Measurements from ENCODE around the gene SPAG9. TPM values are rescaled to one million over a fixed set of nuclear protein-coding genes. Genes with fewer than 3 reads are reported as not detected.
"Not testable (repeated sequence)": the region's sequence is repeated elsewhere in the genome, so short reads cannot be mapped to it uniquely, and the experiment has no call there.

The SPAG9 gene
- total RNA-seq, 1 donor from 2014 or later: 55.4 TPM

- no peaks in the 10 kb centered on the region for H3K4me1 Mint-ChIP-seq (ENCODE audit: low read depth)
- H3K4me3 Mint-ChIP-seq (ENCODE audit: low read depth): no peak overlapping the region
- H3K9me3 Mint-ChIP-seq (ENCODE audit: low read depth): no peaks in the 10 kb centered on the region
- no peaks in the 10 kb centered on the region for H3K27me3 Mint-ChIP-seq
- no peak overlapping the region for H3K27ac Mint-ChIP-seq
- no peak for DNase-seq (ENCODE audit: low spot score, unreplicated experiment)
- H3K36me3 Mint-ChIP-seq (ENCODE audit: insufficient read depth): peaks cover under 1% of the 10 kb centered on the region
- no peak for TF ChIP-seq CTCF (IDR thresholded peaks at IDR 0.05; ENCODE audit: unreplicated experiment)
Measured at GRCh38 chr17:51085150-51085805, 35.4 kb downstream of the SPAG9 start.

- no peak overlapping the region for H3K4me3 Mint-ChIP-seq (ENCODE audit: low read depth)
- DNase-seq (ENCODE audit: low spot score, unreplicated experiment): no peak
- H3K27me3 Mint-ChIP-seq: no peaks in the 10 kb centered on the region
- TF ChIP-seq CTCF (IDR thresholded peaks at IDR 0.05; ENCODE audit: unreplicated experiment): no peak
- no peak overlapping the region for H3K27ac Mint-ChIP-seq
- H3K9me3 Mint-ChIP-seq (ENCODE audit: low read depth): no peaks in the 10 kb centered on the region
- no peaks in the 10 kb centered on the region for H3K4me1 Mint-ChIP-seq (ENCODE audit: low read depth)
- peaks cover 1% of the 10 kb centered on the region for H3K36me3 Mint-ChIP-seq (ENCODE audit: insufficient read depth)
Measured at GRCh38 chr17:51083981-51084380, 36.7 kb downstream of the SPAG9 start.

- not testable (repeated sequence) for H3K36me3 Mint-ChIP-seq (ENCODE audit: insufficient read depth); H3K9me3 Mint-ChIP-seq (ENCODE audit: low read depth); DNase-seq (ENCODE audit: low spot score, unreplicated experiment); H3K4me3 Mint-ChIP-seq (ENCODE audit: low read depth); H3K27ac Mint-ChIP-seq; H3K27me3 Mint-ChIP-seq; H3K4me1 Mint-ChIP-seq (ENCODE audit: low read depth)
Measured at GRCh38 chr17:51083364-51083763, 37.3 kb downstream of the SPAG9 start.

GRCh38 chr17:51079049-51079448 is 41.6 kb downstream of the SPAG9 start:
- no peaks in the 10 kb centered on the region for H3K27me3 Mint-ChIP-seq
- no peaks in the 10 kb centered on the region for H3K9me3 Mint-ChIP-seq (ENCODE audit: low read depth)
- H3K4me3 Mint-ChIP-seq (ENCODE audit: low read depth): no peak overlapping the region
- TF ChIP-seq CTCF (IDR thresholded peaks at IDR 0.05; ENCODE audit: unreplicated experiment): no peak
- H3K27ac Mint-ChIP-seq: no peak overlapping the region
- peaks cover 11% of the 10 kb centered on the region for H3K36me3 Mint-ChIP-seq (ENCODE audit: insufficient read depth)
- H3K4me1 Mint-ChIP-seq (ENCODE audit: low read depth): no peaks in the 10 kb centered on the region
- no peak for DNase-seq (ENCODE audit: low spot score, unreplicated experiment)

GRCh38 chr17:51078009-51078592 is 42.6 kb downstream of the SPAG9 start:
- Mint-ChIP-seq H3K27me3 (no peaks in the 10 kb centered on the region), H3K9me3 (ENCODE audit: low read depth) (no peaks in the 10 kb centered on the region), H3K36me3 (ENCODE audit: insufficient read depth) (peaks cover 11% of the 10 kb centered on the region), H3K4me1 (ENCODE audit: low read depth) (no peaks in the 10 kb centered on the region), H3K27ac (no peak overlapping the region), H3K4me3 (ENCODE audit: low read depth) (no peak overlapping the region)
- DNase-seq (ENCODE audit: low spot score, unreplicated experiment): no peak
- TF ChIP-seq CTCF (IDR thresholded peaks at IDR 0.05; ENCODE audit: unreplicated experiment): no peak

- TF ChIP-seq CTCF (IDR thresholded peaks at IDR 0.05; ENCODE audit: unreplicated experiment): no peak
- no peak overlapping the region for H3K4me3 Mint-ChIP-seq (ENCODE audit: low read depth)
- no peaks in the 10 kb centered on the region for H3K27me3 Mint-ChIP-seq
- no peaks in the 10 kb centered on the region for H3K9me3 Mint-ChIP-seq (ENCODE audit: low read depth)
- DNase-seq (ENCODE audit: low spot score, unreplicated experiment): no peak
- H3K4me1 Mint-ChIP-seq (ENCODE audit: low read depth): no peaks in the 10 kb centered on the region
- H3K27ac Mint-ChIP-seq: no peak overlapping the region
- peaks cover 13% of the 10 kb centered on the region for H3K36me3 Mint-ChIP-seq (ENCODE audit: insufficient read depth)
Measured at GRCh38 chr17:51076821-51077220, 43.8 kb downstream of the SPAG9 start.
